ENCODE measurements around the gene TJP2.

TJP2 gene

GRCh38 chr9:69229367-69229766 is 55.3 kb downstream of the TJP2 start:
- H3K4me3 ChIP-seq (ENCODE audit: low read depth, low read length): no peak overlapping the region
- no peak for TF ChIP-seq CTCF (IDR thresholded peaks at IDR 0.05; ENCODE audit: low read depth, low read length)

- H3K4me3 ChIP-seq (ENCODE audit: low read depth, low read length): no peak overlapping the region
- TF ChIP-seq CTCF (IDR thresholded peaks at IDR 0.05; ENCODE audit: low read depth, low read length): no peak
These were observed 58.1 kb downstream of the TJP2 start for GRCh38 chr9:69232135-69232534.

GRCh38 chr9:69234683-69235082 is 60.6 kb downstream of the TJP2 start:
- H3K4me3 ChIP-seq (ENCODE audit: low read depth, low read length): no peak overlapping the region
- no peak for TF ChIP-seq CTCF (IDR thresholded peaks at IDR 0.05; ENCODE audit: low read depth, low read length)

GRCh38 chr9:69236188-69236587 is 62.1 kb downstream of the TJP2 start:
- TF ChIP-seq CTCF (IDR thresholded peaks at IDR 0.05; ENCODE audit: low read depth, low read length): no peak
- no peak overlapping the region for H3K4me3 ChIP-seq (ENCODE audit: low read depth, low read length)

- no peak for TF ChIP-seq CTCF (IDR thresholded peaks at IDR 0.05; ENCODE audit: low read depth, low read length)
- no peak overlapping the region for H3K4me3 ChIP-seq (ENCODE audit: low read depth, low read length)
These were observed 63.7 kb downstream of the TJP2 start for GRCh38 chr9:69237702-69238295.

- H3K4me3 ChIP-seq (ENCODE audit: low read depth, low read length): no peak overlapping the region
- no peak for TF ChIP-seq CTCF (IDR thresholded peaks at IDR 0.05; ENCODE audit: low read depth, low read length)
These were observed 69.0 kb downstream of the TJP2 start for GRCh38 chr9:69243116-69243515.

GRCh38 chr9:69246629-69247028 is 72.6 kb downstream of the TJP2 start:
- no peak for TF ChIP-seq CTCF (IDR thresholded peaks at IDR 0.05; ENCODE audit: low read depth, low read length)

More at GRCh38 chr9:69246629-69247028, 72.6 kb downstream of the TJP2 start:
- H3K4me3 ChIP-seq (ENCODE audit: low read depth, low read length): no peak overlapping the region
